Measurements from ENCODE around the gene ATP8A2.

DNA sequence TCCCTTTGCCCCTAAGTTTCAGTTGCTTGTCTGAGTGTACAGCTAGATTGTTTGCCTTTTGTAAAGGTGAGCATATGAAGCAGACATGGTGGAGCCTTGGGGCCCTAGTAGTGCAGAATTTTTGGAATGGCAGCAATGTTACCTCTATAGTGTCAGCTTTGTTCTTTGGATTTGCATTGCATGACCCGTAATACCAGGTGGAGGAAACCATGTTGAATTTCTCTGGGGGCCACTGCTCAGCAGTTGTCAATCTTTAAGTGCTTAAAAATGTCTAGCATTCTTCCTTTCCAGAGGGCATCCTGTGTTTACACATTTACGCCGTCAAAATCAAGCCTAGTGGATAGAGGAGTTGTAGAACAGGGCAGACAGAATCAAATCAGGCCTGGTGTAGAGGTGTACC, 303.3 kb downstream of the ATP8A2 start:
- TF ChIP-seq, protein P1, sequence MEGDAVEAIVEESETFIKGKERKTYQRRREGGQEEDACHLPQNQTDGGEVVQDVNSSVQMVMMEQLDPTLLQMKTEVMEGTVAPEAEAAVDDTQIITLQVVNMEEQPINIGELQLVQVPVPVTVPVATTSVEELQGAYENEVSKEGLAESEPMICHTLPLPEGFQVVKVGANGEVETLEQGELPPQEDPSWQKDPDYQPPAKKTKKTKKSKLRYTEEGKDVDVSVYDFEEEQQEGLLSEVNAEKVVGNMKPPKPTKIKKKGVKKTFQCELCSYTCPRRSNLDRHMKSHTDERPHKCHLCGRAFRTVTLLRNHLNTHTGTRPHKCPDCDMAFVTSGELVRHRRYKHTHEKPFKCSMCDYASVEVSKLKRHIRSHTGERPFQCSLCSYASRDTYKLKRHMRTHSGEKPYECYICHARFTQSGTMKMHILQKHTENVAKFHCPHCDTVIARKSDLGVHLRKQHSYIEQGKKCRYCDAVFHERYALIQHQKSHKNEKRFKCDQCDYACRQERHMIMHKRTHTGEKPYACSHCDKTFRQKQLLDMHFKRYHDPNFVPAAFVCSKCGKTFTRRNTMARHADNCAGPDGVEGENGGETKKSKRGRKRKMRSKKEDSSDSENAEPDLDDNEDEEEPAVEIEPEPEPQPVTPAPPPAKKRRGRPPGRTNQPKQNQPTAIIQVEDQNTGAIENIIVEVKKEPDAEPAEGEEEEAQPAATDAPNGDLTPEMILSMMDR (conservative IDR thresholded peaks at IDR 0.05; ENCODE audit: low read length): no peak
- TF ChIP-seq EZH2phosphoT487 (IDR thresholded peaks at IDR 0.05; ENCODE audit: borderline replicate concordance, low read depth, low read length): no peak

All from OCI-LY7 (cell line).